Measurements from ENCODE around the gene FEZ2. TPM values are rescaled to one million over a fixed set of nuclear protein-coding genes. Genes with fewer than 3 reads are reported as not detected.
A peak's percentile ranks its signal among the peaks of the same experiment; 100 is the strongest.

Gene FEZ2
- total RNA-seq, 1 experiment from 2014 or later, result 51.1 TPM

- no peak for DNase-seq (ENCODE audit: low read depth, low spot score)
- Histone ChIP-seq H3K4me1 (ENCODE audit: control insufficient read depth, insufficient read depth, low read length) (peaks cover 5% of the 10 kb centered on the region), H3K4me3 (ENCODE audit: low read depth in 2 of 2, low read length in 2 of 2) (no peak overlapping the region), H3K9me3 (ENCODE audit: control insufficient read depth, insufficient read depth, low read depth, low read length) (no peaks in the 10 kb centered on the region), H3K27ac (ENCODE audit: low read length) (peak overlapping the region; percentile 57; the same call in 1 of the 2 replicates), H3K36me3 (ENCODE audit: control insufficient read depth, insufficient read depth, low read length) (peaks cover 33% of the 10 kb centered on the region), H3K27me3 (ENCODE audit: control insufficient read depth, insufficient read depth, low read length) (no peaks in the 10 kb centered on the region)
- intact Hi-C loops (cut with micrococcal nuclease; ENCODE audit: unreplicated experiment), result no loop called here
- ATAC-seq, result peak; percentile 59
- TF ChIP-seq REST (IDR thresholded peaks at IDR 0.05; ENCODE audit: insufficient read depth in 1 of 2, low read depth in 2 of 2, low read length in 1 of 2) (no peak), POLR2AphosphoS5 (IDR thresholded peaks at IDR 0.05; ENCODE audit: low read depth, low read length) (no peak), CTCF (IDR thresholded peaks at IDR 0.05) (no peak), TCF7L2 (IDR thresholded peaks at IDR 0.05; ENCODE audit: low read depth, low read length) (no peak)
- ChIA-PET CTCF (no interaction called here), POLR2A (no interaction called here)
- in situ Hi-C loops (cut with HindIII; ENCODE audit: low pct_unique_long_range_greater_than_20kb, low sequenced_read_pairs), result no loop called here
- BruUV-seq (replicated peaks), result no TSS peak
These were observed 18.7 kb downstream of the FEZ2 start for GRCh38 chr2:36579297-36579664.

- POLR2A ChIA-PET, result no interaction called here
- Histone ChIP-seq H3K4me1 (ENCODE audit: control insufficient read depth, insufficient read depth, low read length) (peaks cover 5% of the 10 kb centered on the region), H3K27me3 (ENCODE audit: control insufficient read depth, insufficient read depth, low read length) (no peaks in the 10 kb centered on the region), H3K36me3 (ENCODE audit: control insufficient read depth, insufficient read depth, low read length) (peaks cover 34% of the 10 kb centered on the region), H3K27ac (ENCODE audit: low read length) (peak overlapping the region; percentile 57), H3K4me3 (ENCODE audit: low read depth in 2 of 2, low read length in 2 of 2) (no peak overlapping the region), H3K9me3 (ENCODE audit: control insufficient read depth, insufficient read depth, low read depth, low read length) (no peaks in the 10 kb centered on the region)
- peak; percentile 86 for ATAC-seq
- CTCF ChIA-PET, result no interaction called here
- no TSS peak for BruUV-seq (replicated peaks)
- intact Hi-C loops (cut with micrococcal nuclease; ENCODE audit: unreplicated experiment) (no loop called here), in situ Hi-C loops (cut with HindIII; ENCODE audit: low pct_unique_long_range_greater_than_20kb, low sequenced_read_pairs) (no loop called here)
- TF ChIP-seq REST (IDR thresholded peaks at IDR 0.05; ENCODE audit: insufficient read depth in 1 of 2, low read depth in 2 of 2, low read length in 1 of 2) (no peak), TCF7L2 (IDR thresholded peaks at IDR 0.05; ENCODE audit: low read depth, low read length) (no peak), CTCF (IDR thresholded peaks at IDR 0.05) (no peak), POLR2AphosphoS5 (IDR thresholded peaks at IDR 0.05; ENCODE audit: low read depth, low read length) (no peak), SIN3A (IDR thresholded peaks at IDR 0.05; ENCODE audit: borderline replicate concordance, insufficient read depth, low read depth, low read length) (no peak)
- DNase-seq (ENCODE audit: low read depth, low spot score), result no peak
These were observed 19.3 kb downstream of the FEZ2 start for GRCh38 chr2:36578343-36579296.

All from Panc1 (cell line).